NCI-H446 (cell line): ENCODE results near the gene SCRN2.

Experiments used
- DNase-seq, 2 experiments: peaks; one replicate each; lab custom pipeline; 2025; lab: John Stamatoyannopoulos, UW

SCRN2 gene

GRCh38 chr17:47840742-47841487 is at the start of gene SCRN2:
TSS of gene SCRN2 (minus strand) at chr17:47841273. CDS start at chr17:47840843, 430 bp downstream.
- DNase-seq, result peak; percentile 57 to 86

- DNase-seq, result peak; percentile 30 to 84
Observed at GRCh38 chr17:47889734-47890529, 48.9 kb upstream of the SCRN2 start.

GRCh38 chr17:47888293-47888692 is 47.2 kb upstream of the SCRN2 start:
- DNase-seq, result no peak

GRCh38 chr17:47884905-47885730 is 44.0 kb upstream of the SCRN2 start:
- DNase-seq, result no peak

- DNase-seq, result no peak
Observed at GRCh38 chr17:47884427-47884740, 43.3 kb upstream of the SCRN2 start.

GRCh38 chr17:47883589-47884426 is 42.7 kb upstream of the SCRN2 start:
- no peak for DNase-seq

- DNase-seq, result no peak
Observed at GRCh38 chr17:47882695-47883588, 41.9 kb upstream of the SCRN2 start.

GRCh38 chr17:47882247-47882646 is 41.2 kb upstream of the SCRN2 start:
- no peak for DNase-seq

- no peak for DNase-seq
Observed at GRCh38 chr17:47879776-47880454, 38.8 kb upstream of the SCRN2 start.

GRCh38 chr17:47879028-47879585 is 38.0 kb upstream of the SCRN2 start:
- no peak for DNase-seq

GRCh38 chr17:47878203-47879027 is 37.3 kb upstream of the SCRN2 start:
- DNase-seq, result no peak

- no peak for DNase-seq
Observed at GRCh38 chr17:47877368-47878034, 36.4 kb upstream of the SCRN2 start.

- DNase-seq, result no peak
Observed at GRCh38 chr17:47875011-47875985, 34.2 kb upstream of the SCRN2 start.

- DNase-seq, result no peak
Observed at GRCh38 chr17:47873200-47874090, 32.4 kb upstream of the SCRN2 start.

GRCh38 chr17:47872651-47873161 is 31.6 kb upstream of the SCRN2 start:
- DNase-seq, result no peak
